Stimulated activated CD4-positive, alpha-beta T cell treated with anti-CD3 and anti-CD28 coated beads, Interleukin-2, amount 100 ng/mL, for 4 hours (primary cell): ENCODE measurements around the gene VWF.

Source experiments
- DNase-seq: peaks from one replicate; pipeline ENCODE4 v3.0.0-alpha.2; 2020; ENCODE audit warnings: low read depth

The VWF gene

DNA sequence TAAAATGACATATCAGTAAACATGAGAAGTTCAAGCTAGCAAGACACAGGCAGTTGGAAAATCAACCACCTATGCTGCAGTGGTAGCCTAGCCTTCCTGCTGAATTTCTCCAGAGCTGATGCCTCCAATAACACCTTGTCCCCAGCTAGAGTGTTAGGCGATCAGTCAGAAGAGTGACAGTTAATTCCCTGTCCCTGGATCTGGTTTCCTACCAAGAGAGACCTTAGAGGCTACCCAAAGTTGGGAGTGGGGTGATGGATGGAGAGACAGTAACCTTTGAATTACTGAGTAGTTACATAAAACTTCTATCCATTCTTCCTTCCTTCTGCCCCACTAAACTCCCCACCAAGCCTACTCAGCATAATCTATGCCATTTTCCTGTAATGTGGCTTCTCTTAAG, 177.5 kb downstream of the VWF start:
- no peak for DNase-seq

DNA sequence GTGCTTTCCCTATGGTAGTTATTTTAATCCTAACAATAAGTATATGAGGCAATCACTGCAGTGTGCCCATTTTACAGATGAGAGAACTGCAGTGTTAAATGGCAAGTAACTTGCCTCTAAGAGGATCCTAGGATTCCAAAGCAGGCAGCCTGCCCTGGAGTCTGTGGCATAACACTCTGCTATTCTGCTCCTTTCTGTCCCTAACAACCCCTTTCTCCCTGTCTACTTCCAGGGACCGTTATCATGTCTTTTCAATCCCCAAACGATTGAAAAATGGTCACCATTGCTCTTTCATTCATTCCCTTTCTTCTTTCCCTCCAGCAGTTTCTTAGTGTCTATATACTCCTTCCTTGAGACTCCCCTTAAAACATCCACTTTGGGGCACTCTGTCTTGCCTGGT, 178.1 kb downstream of the VWF start:
- DNase-seq: no peak

DNA sequence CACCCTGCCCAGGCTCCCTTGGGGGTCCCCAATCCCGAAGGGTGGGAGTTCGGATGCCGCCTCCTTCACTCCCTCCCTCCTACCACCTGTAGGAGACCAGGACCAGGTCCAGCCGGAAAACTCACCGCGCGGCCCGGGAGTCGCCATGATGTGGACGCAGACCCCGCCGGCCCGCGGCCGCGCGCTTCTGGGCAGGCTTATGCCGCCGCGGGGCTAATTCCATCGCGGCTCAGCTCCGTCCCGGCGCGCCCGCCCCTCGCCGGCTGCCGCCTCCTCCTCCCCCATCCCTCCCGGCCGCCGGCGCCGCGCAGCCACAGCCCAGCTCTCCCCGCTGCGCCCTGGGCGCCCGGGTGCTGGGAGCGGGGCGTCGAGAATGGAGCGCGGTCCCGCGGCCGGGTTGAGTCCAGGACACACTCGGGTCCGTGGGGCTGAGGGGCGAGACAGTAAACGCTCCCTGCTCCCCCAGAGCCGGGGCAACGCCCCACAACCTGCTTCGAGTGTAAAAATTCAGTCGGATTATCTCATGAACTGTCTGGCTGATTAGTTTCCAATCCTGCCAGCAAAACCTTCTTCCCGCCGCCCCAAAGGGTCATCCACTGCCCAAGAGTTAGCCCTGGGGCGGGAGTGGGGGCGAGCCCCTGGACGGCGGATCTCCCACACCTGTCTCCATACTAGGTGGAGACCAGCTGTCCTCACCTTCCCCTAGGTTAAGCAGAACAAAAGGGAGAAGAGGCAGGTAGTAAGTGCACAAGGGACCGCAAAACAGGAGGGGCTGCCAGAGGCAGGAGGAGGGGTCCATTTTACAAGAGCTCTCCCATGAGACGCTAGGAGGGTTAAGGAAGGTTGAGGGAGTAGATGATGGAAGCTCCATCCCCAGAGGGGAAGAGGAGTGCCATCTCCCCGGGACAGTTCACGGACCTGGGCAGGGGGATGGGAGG, 179.1 kb downstream of the VWF start, which contains the start of gene ANO2:
Gene ANO2 (minus strand): TSS at position 189 of the 938 bp plus-strand sequence. CDS start 42 bp downstream, at position 147.
- no peak for DNase-seq

DNA sequence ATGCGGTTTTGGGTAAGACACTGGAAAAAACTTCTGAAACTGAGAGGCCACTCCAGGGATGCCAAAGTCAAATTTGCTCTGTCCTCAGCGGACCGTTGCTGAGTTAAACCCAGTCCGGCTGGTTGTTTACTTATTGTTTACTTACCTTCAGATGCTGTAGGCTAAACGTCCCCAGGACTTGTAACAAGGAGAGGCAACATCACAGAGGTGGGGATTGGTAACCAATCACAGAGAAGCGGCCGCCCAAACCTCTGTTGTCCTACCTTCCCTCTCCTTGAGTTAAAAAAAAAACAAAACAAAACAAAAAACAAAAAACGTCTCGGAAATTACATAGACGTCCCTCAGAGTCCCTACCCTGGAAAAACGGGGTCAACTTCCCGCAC, 179.8 kb downstream of the VWF start:
- DNase-seq: no peak

DNA sequence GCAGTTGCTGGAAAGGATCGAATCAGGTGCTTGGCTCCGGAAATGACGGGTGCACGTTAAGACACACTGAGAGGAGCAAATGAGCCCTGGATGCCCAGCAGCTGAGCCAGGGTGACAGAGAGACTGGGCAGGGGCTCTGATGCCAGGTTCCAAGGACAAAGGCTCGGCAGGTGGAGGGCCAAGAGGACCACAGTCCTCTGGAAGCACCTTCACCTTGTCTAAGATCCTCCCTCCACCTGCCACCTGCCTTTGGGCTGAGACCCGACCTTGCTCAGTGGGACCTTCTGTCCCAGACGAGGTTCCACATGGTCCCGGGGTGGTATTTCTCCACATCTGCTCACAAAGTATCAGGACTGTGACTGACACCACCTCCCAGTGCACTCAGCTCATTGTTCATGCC, 180.4 kb downstream of the VWF start:
- no peak for DNase-seq

DNA sequence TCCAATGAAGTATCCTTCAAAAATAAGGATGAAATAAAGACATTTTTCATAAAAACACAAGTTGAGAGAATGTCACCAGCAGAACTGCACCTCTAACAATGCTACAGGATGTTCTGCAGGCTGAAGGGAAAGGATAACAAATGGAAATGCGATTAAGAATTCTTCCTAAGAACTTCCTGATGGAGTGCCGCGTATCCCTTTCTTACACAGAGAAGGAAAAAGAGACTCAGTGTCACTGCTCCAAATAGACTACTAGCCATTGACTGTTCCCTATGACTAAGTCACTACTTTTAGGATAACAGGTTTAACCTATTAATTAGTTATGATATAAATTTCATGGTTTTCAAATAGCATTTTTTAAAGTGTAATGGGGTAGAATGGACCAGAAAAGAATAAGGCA, 182.6 kb downstream of the VWF start:
- no peak for DNase-seq

DNA sequence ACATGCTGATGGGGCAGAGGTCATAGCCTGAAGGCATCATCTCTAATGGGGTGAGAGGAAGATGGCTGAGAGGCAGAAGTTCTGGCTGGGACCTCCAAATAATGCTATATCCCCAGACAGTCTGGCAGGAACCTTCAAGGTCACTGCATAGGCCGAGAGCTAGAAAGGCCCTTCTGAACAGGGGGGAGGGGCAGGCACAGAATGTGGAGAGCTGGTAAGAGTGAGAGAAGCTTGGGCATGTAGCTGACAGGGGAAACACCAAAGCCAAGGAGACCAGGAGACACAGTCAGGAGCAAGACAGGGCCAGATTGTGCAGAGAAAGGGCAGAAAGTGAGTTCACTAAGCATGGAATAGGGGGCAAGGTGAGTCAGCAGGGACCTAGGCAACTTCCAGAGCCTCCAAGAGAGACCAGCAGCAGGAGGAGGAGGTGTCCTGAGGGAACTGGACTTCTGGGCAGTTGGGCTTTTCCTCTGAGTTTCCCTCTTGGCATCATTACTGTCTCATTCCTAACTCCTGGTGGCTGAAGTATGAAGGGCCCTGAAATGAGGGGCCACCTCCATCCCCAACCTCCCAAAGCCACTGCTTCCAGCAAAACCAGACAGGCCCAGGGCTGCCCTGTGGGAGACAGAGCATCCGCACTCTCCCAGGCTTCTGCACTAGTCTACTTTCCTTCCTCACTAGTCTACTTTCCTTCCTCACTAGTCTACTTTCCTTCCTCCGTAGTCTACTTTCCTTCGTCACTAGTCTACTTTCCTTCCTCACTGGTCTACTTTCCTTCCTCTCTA, 196.5 kb downstream of the VWF start:
- no peak for DNase-seq

DNA sequence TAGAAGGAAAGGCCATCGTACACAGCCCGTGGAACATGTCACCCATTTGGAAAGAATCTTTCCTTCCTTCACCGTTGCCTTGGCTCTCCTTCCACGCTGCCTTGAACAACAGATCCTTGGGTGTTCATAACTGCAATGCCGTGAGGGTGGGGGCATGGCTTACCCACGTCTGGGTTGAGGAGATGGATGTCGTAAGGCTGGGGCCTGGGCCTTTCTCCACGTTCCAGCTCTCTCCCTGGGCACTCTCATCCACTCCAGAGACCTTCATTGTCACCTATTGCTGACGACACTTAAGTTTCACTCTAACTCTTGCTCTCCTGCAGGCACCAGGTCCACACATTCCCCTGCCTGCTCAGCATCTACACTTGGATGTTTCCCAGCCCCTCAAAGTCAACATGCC, 198.8 kb downstream of the VWF start:
- DNase-seq: no peak

DNA sequence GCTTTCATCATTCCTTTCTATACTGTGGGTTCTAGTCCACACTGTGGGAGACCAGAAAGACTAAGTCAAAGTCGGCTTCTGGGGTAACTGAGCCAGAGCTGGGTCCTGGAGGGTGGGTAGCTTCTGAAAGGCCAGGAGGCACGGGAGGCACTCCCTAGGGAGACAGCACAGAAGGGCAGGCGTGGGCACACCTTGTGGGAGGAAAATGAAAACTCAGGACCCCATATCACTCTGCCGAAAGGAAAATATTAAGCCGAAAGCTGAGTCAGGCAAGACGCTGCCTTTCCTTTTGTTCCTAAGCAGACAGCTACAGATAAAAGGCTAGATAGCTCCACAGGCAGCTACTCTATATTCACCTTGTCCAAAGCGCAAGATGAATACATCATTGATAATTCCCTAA, 200.1 kb downstream of the VWF start:
- no peak for DNase-seq

DNA sequence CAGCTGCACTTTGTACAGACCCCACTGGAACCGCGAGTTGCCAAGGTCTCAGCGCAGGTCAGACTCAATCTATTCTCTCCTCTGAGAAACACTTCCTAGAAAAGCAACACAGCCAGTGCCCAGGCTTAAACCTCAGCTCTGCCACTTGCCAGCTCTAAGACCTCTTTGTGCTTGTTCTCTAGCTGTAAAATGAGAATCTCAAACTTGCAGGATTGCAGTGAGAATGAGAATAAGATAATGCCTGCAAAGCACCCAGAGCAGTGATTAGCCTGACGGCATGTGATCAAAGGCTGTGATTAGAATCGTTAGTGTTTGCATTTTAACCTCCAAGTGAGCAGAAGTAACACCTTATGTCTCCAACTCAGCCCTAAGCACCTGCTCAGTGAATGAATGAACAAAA, 200.7 kb downstream of the VWF start:
- no peak for DNase-seq

DNA sequence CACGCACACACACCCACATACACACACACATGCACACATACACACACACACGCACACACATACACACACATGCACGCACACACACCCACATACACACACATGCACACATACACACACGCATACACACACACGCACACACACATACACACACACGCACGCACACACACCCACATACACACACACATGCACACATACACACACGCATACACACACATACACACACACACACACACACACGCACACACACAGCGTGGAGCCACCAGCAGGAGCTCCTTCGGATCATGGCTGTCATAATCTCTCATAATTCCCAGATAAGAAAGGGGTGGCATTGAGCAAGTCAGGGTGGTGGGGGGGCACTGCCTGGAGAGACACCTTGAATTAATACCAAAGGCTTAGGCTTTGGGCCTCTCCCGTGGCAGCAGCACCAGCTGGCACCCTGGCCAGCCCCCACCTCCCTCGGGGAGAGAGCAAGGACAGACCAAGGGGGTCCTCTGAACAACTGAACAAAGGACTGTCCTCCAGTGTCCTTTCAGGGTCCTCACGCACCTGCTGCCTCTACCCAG, 201.3 kb downstream of the VWF start:
- DNase-seq: no peak

DNA sequence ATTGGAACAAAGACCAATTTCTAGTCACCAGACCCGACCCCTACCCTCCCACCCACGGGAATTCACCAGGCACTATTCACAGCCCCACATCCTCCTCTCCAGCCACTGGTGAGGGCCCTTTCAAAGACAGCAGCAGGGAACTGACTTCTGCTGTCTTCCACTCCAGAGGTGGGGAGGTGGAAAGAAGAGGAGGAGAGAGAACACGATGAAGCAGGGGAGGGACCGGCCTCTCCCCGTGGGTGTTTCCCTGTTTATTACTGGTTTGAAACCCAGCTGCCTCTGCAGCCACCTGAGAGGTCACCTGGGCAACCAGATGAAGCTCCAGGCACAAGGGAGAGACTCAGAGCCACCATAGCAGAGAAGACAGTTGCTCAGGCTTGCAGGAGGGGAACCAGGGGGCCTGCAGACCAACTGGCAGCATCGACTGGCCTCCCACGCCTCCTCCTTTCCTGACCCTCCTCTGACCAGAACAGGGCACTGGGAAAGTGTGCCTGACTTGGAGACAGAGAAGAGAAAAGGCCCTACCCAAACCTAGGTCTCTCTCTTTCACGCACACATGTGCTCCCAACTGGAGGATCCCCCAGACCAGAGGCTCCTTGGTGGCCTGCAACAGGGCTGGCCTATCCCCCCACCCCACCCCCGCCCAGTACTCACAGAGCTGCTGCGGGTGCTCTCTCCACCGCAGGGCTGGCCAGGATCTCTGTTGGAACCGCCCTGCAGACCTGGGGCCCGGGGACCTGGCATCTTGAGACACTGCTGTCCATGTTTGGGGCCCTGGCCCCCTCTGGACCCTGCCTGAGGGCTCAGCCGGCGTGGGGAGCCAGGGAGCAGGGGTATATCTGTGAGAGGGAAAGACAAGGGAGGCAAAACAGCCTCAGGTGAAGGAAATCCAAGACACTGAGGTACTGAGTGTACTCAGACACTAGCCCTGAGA, 202.2 kb downstream of the VWF start:
- DNase-seq: no peak

DNA sequence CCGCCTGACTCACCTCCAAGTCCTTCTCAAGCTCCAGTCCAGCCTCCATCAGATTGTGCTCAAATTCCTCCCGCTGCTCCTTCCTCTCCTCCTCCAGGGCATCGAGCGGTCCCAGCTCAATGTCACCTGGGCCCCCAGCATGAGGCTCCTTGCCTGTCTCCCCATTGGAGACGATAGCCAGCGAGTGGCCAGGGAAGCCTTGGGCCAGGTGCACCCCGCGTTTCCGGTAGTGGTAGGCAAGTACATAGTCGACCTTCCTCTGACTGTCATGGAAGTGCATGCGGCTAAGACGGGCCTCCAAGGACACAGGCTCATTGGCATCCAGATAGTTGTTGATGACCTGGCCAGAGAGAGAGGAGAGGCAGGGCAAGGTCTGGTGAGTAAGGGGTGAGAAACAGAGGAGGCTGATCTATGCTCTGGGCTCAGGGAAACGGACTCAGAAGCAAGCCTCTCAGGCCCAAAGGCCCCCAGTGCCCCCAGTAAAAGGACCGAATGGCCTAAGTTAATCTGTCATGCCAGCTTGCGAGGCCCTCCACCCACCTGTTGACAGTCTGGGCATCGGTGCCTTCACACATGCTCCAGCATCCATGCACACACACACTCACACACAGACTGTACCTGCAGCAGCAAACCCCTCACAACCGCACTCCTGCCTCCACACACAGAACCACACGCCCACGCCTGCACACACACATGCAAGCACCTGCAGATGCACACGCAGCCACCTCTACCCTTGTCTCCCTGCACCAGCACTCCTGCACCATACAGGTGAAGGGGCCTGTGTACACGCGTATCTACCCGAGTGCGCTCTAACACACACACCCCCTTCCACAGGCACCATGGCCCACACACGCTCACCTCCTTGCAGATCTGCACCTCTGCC, 203.2 kb downstream of the VWF start:
- DNase-seq: no peak

DNA sequence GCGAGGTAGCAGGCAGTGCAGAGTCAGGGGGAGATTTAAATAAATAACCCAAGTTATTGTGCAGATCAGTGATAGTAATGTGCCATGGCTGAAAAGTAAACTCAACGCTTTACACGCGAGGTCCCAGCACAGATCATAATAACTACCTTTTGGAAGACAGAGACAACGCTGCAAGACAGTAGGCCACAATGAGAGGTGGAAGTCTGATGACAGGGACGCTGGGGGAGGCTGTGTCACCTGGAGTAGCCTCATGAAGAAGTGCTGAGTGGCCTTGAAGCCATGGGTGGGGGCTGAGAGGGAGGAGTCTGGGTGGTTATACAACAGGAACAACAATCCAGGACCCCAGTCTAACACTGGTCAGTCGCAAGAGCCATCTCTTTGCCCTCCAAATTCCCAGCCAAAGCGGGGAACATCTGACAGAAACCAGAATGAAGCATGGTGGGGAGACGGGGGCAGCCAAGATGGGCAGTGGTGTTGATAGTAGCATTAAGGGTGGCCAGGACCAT, 207.6 kb downstream of the VWF start:
- DNase-seq: no peak

DNA sequence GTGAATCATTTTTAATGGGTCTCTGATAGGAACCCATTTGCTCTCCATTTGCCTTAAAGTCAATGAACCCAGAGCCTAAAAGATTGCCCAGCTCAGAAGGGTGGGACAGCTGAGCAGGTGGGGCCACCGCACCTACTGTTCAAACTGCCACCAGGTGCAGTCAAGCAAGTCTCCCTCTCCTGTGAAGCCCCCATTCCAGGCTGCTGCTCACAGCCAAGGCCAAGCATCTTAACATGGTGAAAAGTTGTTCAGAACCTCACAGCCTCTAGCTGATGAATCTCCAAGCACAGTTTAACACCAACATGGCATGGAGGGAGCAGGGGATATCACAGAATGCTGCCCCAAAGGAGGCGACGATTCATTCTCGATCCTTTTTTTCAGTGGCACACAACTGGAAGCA, 209.0 kb downstream of the VWF start:
- no peak for DNase-seq

DNA sequence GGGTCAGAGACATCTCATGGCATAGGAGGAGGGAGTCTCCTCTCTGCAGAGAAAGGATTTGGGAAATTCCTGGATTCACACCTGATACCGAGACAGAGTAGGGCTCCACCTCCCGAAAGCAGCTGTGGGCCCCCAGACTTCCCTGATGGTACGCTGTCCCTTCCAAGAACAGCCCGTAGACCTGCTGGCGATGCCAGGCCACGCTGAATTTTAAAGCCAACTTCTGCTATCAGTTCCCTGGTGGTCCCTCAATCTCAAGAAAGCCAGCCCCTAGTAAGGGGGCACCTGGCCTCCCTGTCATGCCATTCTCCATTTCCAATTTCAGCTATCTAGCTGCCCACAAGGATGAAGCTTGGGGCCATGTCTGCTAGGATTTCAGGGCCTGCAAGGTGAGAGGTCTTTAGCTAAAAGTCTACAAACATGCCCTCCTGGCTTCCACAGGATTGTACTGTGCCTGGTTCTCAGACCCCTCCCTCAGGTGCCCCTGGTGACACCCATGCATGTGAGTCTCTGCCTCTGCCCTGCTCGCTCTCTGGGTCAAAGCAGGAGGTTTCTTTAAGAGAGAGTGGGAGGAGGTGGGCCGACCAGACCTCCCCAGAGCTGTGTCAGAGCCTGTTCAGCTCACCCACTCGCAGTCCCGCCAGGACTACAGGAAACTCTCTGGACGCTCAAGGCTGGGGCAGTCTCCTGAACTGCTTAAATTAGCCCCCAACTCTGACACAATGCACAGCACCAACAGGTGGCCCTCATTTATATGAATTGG, 209.9 kb downstream of the VWF start:
- DNase-seq: no peak

DNA sequence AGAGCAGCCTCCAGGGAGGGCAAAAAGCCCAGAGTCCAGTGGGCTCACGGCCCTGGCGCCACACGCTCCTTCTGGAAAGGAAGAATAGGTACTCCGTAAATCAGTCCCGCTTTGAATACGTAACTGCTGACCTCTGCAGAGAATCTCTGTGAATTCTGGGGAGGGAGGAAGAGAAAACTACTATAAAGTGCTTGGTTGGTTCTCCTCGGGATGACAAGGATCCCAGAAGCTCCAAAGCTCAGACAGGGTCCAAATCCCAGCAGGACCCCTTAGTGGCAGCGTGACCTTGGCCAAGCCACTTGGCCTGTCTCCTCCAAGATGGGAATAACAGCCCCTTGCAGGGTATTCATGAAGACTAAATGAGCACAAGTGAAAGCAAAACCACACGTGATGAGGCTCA, 211.1 kb downstream of the VWF start:
- no peak for DNase-seq

DNA sequence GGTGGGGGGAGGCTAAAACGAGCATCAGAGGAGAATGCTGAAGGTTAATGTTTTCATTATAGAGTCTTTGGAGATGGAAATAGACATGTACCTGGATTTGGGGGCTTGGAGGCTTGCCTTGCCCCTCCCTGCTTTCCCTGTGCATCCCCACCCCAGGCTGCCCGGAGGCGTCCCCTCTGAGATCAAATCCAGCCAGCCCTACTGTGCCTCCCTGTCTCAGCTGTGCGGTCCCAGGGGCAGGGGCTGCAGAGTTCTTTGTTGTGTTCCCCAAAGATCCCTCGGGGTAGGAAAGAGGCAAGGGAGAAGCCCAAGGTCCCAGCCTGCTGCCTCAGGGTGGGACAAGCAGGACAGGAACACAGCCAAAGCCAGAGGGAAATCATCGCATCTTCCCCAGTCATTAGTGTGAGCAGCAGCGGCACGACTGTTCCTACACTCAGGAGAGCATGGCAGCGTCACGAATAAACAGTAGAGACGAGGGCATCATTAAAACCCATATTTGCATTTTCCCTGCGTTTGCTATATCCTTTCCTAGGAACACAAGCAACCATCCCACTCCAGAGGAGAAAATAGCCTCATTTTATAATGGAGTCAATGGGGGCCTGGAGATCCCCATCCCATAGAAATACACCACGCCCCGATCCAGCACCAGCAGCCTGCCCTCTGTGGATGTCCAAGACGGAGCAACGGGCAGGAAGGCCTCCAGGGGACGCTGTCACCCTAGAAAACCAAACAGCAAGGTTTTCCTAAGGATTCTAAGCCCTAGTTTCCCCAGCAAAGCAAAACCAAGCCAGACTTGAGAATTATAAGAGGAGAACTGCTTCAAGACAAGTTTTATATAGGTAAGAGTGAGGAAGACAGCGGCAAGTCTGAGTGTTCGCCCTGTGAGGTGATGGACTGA, 211.8 kb downstream of the VWF start:
- DNase-seq: no peak

DNA sequence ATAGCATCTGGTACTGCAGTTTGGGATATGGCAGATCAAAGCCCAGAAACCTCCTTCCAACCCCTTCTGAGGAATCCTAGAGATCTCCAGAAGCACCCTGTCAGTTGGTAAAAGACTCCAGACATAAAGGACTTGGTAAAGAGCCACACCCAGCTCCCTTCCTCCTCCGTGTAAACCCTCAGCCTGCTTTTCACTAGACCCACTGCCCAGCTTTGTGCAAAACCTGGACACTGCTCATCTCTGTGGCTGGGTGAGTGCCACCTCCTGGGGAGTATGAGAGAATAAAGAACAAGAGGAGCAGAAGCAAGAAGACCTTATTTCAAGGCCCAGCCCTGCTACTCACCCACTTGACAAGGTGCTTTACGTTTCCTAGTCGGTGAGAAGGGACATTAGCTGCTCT, 212.5 kb downstream of the VWF start:
- DNase-seq: no peak
